MCF 10A (cell line): ENCODE results near the gene PEAK1. TPM values are rescaled to one million over a fixed set of nuclear protein-coding genes. Genes with fewer than 3 reads are reported as not detected.

Experiments
- BruUV-seq: library from RNA; stranded (reverse); fragments of 400-500 nt; replicated peaks from 2 replicates; lab custom pipeline; 2021; lab: Mats Ljungman, UMichigan
- CTCF ChIA-PET: fragments of 300-600 bp; sonication (Branson Sonifier 250); formaldehyde crosslinking; extraction: SDS; loops from one replicate; lab custom pipeline; 2021; ENCODE audit warnings: antibody characterized with exemption, inconsistent platforms; lab: Yijun Ruan, JAX
- POLR2A ChIA-PET: fragments of 300-600, 350-650 bp; sonication (Branson Sonifier 250); formaldehyde crosslinking; extraction: SDS; loops from one replicate; lab custom pipeline; 2020; ENCODE audit warnings: antibody characterized with exemption, inconsistent platforms; lab: Yijun Ruan, JAX
- DNase-seq: peaks from one replicate; pipeline ENCODE4 v3.0.0-alpha.2; 2018; ENCODE audit not compliant: unreplicated experiment
- H3K27ac Mint-ChIP-seq: one replicate; pipeline ENCODE4 v1.8.0; 2022; ENCODE audit warnings: mild to moderate bottlenecking, low read depth, mixed read lengths; ENCODE audit not compliant: unreplicated experiment
- H3K27me3 Mint-ChIP-seq: one replicate; pipeline ENCODE4 v1.8.0; 2022; ENCODE audit warnings: mixed read lengths; ENCODE audit not compliant: insufficient read depth, unreplicated experiment
- H3K36me3 Mint-ChIP-seq: one replicate; pipeline ENCODE4 v1.8.0; 2022; ENCODE audit warnings: mild to moderate bottlenecking, moderate library complexity, mixed read lengths; ENCODE audit not compliant: insufficient read depth, unreplicated experiment
- H3K4me1 Mint-ChIP-seq: one replicate; pipeline ENCODE4 v1.8.0; 2022; ENCODE audit warnings: mixed read lengths; ENCODE audit not compliant: insufficient read depth, unreplicated experiment
- H3K4me3 Mint-ChIP-seq: one replicate; pipeline ENCODE4 v1.8.0; 2022; ENCODE audit warnings: mild to moderate bottlenecking, moderate library complexity, mixed read lengths; ENCODE audit not compliant: unreplicated experiment
- H3K9me3 Mint-ChIP-seq: one replicate; pipeline ENCODE4 v1.8.0; 2022; ENCODE audit warnings: mixed read lengths; ENCODE audit not compliant: unreplicated experiment
- CTCF ChIP-seq: fragments of 200-600 bp; IDR thresholded peaks from one replicate; pipeline ENCODE4 v1.8.0; 2022; ENCODE audit warnings: antibody characterized with exemption, mild to moderate bottlenecking; ENCODE audit not compliant: unreplicated experiment
- intact Hi-C: fragments of 100-400 bp; cut with micrococcal nuclease; formaldehyde crosslinking; loops from 2 replicates; pipeline ENCODE4 v1.14.1; 2022
- total RNA-seq: library from RNA; stranded (reverse); gene quantifications from 2 replicates; pipeline ENCODE4 v1.2.3, GENCODE V29; 2022

Gene PEAK1
- total RNA-seq, 1 experiment from 2014 or later, result 20.0 TPM

- H3K27me3 Mint-ChIP-seq, result no peaks in the 10 kb centered on the region
- no TSS peak for BruUV-seq
- H3K36me3 Mint-ChIP-seq, result peaks cover 6% of the 10 kb centered on the region
- TF ChIP-seq CTCF, result no peak
- peaks cover 12% of the 10 kb centered on the region for H3K4me1 Mint-ChIP-seq
- ChIA-PET CTCF (no interaction called here), POLR2A (interaction anchor here (0.7 kb wide), 1 partner anchor 31 kb away, joined by 3 read pairs; no protein-coding TSS in a partner anchor)
- H3K4me3 Mint-ChIP-seq, result peak overlapping the region; percentile 40
- intact Hi-C loops, result no loop called here
- H3K9me3 Mint-ChIP-seq, result no peaks in the 10 kb centered on the region
- no peak overlapping the region for H3K27ac Mint-ChIP-seq
- DNase-seq, result peak; percentile 81
Measured at GRCh38 chr15:77083381-77084160, 336.3 kb downstream of the PEAK1 start.

- Mint-ChIP-seq H3K9me3 (no peaks in the 10 kb centered on the region), H3K4me3 (no peak overlapping the region), H3K27ac (no peak overlapping the region), H3K27me3 (no peaks in the 10 kb centered on the region), H3K4me1 (peaks cover 12% of the 10 kb centered on the region), H3K36me3 (peaks cover 6% of the 10 kb centered on the region)
- no peak for TF ChIP-seq CTCF
- intact Hi-C loops, result no loop called here
- DNase-seq, result no peak
- no TSS peak for BruUV-seq
- ChIA-PET POLR2A (interaction anchor here (0.8 to 1.3 kb wide), 2 partner anchors 11 to 448 kb away, joined by 3 to 4 read pairs; partner anchors contain the start of gene TSPAN3), CTCF (interaction anchor here (0.6 to 1.0 kb wide), 2 partner anchors 26 to 1026 kb away, joined by 3 to 5 read pairs; no protein-coding TSS in a partner anchor)
Measured at GRCh38 chr15:77081971-77082370, 337.9 kb downstream of the PEAK1 start.

GRCh38 chr15:77076323-77076915 lies 343.5 kb downstream of the PEAK1 start:
- H3K4me3 Mint-ChIP-seq, result no peak overlapping the region
- peaks cover 2% of the 10 kb centered on the region for H3K4me1 Mint-ChIP-seq
- TF ChIP-seq CTCF, result no peak
- no TSS peak for BruUV-seq
- intact Hi-C loops, result no loop called here
- H3K27ac Mint-ChIP-seq, result no peak overlapping the region
- ChIA-PET CTCF (no interaction called here), POLR2A (interaction anchor here (0.6 kb wide), 1 partner anchor 1032 kb away, joined by 3 read pairs; no protein-coding TSS in a partner anchor)
- H3K36me3 Mint-ChIP-seq, result peaks cover 2% of the 10 kb centered on the region
- peaks cover 13% of the 10 kb centered on the region for H3K27me3 Mint-ChIP-seq
- no peak for DNase-seq
- H3K9me3 Mint-ChIP-seq, result no peaks in the 10 kb centered on the region

GRCh38 chr15:77075528-77075927 lies 344.4 kb downstream of the PEAK1 start:
- no TSS peak for BruUV-seq
- H3K27ac Mint-ChIP-seq, result no peak overlapping the region
- intact Hi-C loops, result no loop called here
- H3K36me3 Mint-ChIP-seq, result no peaks in the 10 kb centered on the region
- H3K4me1 Mint-ChIP-seq, result peaks cover 6% of the 10 kb centered on the region
- H3K27me3 Mint-ChIP-seq, result peaks cover 13% of the 10 kb centered on the region
- TF ChIP-seq CTCF, result no peak
- POLR2A ChIA-PET, result no interaction called here
- H3K4me3 Mint-ChIP-seq, result no peak overlapping the region
- peak; percentile 50 for DNase-seq
- no peaks in the 10 kb centered on the region for H3K9me3 Mint-ChIP-seq
- CTCF ChIA-PET, result no interaction called here
